GM21786 (cell line): ENCODE results near the gene SGMS1.
A peak's percentile ranks its signal among the peaks of the same experiment; 100 is the strongest.

Experiments used
- ATAC-seq: cut with Tn5 transposase; IDR thresholded peaks from one replicate; pipeline ENCODE4 v1.9.1; 2021; ENCODE audit not compliant: unreplicated experiment

The SGMS1 gene

DNA sequence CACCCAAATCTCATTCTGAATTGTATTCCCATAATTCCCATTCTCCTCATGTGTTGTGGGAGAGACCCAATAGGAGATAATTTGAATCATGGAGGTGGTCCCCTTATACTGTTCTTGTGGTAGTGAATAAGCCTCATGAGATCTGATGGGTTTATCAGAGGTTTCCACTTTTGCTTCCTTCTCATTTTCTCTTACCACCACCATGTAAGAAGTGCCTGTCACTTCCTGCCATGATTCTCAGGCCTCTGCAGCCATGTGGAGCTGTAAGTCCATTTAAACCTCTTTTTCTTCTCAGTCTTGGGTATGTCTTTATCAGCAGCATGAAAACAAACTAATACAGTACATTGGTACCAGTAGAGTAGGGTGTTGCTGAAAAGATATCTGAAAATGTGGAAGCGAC is 274.2 kb downstream of the SGMS1 start:
- ATAC-seq = no peak

DNA sequence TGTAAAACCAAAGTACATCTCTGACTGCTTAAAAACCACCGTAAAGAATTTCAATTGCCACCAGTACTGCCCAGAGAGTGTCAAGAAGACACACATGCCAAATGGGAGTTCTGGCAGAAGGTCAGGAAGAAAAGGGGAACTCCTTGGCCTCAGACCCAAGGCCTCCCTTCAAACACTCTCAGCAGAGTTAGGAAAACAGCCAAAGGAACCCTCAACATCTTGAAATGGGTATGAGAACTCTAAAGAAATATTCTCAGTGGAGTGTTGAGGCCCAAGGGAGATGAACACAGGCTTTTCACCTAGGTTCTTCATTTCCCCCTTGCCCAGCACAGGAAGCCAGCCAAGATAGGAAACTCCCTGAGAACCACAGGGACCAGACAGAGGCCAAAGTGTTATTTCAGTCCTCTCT is 276.4 kb downstream of the SGMS1 start:
- peak; percentile 88 for ATAC-seq

DNA sequence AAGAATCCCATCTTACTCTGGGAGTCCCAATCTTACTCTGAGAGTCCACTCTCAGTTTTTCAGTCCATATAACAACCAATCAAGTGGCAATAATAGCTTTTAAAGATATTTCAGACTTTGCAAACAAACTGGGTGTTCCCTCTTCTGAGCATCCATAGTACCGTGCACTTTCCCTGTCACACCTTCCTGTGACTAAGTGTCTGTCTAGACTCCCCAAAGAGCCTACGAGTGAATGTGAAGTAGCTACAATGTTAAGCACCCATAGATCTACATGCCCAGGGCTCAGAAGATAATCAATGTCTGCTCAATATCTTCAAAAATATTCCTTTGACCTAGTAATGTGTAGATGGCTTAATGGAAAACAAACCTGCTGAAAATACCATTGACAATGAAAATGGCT is 276.8 kb downstream of the SGMS1 start:
- ATAC-seq = no peak

DNA sequence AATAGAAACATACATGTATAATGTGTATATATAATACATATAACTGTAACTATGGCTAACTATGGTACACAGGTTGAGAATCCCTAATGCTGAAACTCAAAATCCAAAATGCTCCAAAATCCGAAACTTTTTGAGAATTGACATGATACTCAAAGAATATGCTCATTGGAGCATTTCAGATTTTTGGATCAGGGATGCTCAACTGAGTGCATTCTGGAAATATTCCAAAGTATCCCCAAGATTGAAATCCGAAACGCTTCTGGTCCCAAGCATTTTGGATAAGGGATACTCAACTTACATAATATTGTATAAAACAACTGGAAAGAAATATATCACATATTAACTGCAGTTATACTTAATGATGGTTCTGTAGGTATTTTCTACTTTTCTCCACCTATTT is 278.2 kb downstream of the SGMS1 start:
- no peak for ATAC-seq

DNA sequence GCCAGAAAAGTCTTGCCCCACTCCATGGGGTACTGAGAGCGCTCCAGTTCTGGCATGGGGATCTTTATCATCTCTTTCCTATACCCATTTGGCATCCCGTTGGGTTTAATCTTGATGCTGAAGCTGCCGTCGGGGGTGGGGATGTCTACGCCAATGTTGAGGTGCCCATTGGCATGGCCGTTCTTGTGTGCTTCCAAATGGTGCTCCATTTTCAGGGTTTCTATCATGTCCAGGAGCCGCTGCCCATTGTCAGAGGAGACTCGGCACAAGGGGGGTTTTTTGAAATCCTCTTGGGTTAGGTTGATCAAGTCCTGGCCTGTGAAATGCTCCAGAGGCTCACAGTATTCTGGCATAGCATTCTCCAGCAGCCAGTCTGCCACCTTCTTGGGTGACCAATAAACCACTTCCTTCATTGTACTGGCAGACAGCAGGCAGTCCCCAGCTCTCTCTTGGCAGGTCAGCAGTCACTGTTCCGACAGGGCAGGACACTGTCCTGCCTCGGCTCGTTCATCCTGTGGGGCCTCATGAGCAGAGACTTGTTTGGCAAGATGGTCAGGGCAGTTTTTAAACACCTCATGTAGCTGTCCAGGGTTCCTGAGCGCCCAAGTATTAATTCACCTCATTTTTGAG is 279.9 kb downstream of the SGMS1 start:
- no peak for ATAC-seq

DNA sequence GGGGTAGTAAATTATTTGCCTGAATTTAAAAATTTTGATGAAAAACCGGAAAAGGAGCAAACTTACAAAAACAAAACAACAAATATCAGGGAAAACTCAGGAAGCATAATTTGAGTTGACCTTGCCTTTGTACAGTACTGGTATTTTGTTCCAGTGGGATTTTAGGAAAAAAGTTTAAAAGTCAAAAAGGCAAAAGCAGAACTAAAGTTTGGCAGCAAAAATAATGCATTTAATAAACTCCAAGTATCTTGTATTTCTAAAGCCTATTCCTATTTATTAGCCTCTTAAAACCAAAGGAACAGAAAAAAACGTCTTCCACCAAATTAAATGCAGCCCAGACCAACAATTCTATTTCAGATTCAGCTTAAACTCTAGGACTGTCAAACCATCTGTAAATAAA is 281.8 kb downstream of the SGMS1 start:
- ATAC-seq = no peak

DNA sequence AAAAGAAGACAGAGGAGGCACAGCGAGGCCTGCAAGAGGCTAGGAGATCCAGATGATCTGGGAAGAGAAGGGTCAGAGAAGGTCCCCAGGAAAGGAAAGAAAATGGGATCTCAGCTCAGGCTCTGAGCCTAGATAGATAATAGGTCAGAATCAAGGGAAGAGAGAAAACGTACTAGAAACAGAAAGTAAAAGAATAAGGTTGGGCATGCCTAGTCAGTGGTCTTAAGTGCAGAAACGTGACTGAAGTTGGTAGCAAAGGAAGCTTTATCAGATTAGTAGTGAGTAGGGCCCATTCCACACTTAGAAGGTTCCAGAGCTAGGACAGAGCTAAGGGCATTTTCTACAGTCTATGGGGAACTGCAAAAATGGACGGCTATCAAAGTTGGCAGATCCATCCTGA is 287.6 kb downstream of the SGMS1 start:
- peak; percentile 57 for ATAC-seq

DNA sequence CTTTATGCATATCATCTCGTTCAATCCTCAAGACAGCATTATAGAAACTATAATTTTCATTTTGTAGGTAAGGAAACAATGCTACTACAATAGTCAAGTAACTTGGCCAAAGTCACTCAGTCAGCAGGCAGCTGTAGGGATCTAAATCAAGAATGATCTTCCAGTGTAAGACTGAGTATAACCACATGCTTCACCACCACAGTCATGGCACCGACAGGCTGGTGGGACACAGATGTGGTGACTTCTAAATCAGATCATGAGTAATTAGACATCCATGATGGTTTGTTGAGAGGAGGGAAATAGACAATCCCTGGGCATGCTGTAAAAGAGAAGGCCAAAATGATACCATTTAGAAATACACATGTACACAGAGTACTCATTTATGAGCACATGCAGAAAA is 288.4 kb downstream of the SGMS1 start:
- no peak for ATAC-seq

DNA sequence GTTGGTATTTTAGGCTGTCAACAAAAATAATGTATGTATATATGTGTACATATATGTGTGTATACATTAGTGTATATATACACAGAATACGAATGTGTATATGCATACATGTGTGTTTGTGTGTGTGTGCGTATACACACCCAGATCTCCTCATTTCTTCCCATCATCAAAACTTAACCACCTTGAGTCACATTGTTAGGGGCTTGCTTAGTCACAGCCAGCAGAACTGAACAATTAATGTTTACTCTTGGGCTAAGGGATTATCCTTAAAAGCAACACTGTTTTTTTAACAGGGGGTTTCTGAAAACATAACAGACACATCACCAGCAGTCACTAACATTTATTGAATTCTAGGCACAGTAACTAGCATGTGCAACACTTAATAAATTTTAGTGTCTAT is 289.5 kb downstream of the SGMS1 start:
- ATAC-seq = no peak

DNA sequence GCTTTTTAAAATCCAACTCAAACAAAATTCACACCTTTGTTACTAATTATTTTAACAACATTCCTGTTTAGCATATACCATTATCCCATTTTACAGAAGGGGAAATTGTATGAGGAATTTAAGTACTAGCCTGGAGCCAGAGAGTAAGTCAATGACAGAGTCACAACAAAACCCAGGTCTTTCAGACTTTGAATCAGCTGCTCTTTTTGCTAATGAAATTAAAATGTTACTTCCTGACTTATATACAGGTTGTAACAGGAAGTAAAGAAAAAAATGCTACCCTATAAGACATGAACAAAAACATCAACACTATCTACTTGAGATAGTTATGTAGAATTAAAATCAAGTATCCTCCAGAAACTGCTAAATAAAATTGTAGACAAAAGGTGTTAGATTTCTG is 289.9 kb downstream of the SGMS1 start:
- ATAC-seq = no peak

DNA sequence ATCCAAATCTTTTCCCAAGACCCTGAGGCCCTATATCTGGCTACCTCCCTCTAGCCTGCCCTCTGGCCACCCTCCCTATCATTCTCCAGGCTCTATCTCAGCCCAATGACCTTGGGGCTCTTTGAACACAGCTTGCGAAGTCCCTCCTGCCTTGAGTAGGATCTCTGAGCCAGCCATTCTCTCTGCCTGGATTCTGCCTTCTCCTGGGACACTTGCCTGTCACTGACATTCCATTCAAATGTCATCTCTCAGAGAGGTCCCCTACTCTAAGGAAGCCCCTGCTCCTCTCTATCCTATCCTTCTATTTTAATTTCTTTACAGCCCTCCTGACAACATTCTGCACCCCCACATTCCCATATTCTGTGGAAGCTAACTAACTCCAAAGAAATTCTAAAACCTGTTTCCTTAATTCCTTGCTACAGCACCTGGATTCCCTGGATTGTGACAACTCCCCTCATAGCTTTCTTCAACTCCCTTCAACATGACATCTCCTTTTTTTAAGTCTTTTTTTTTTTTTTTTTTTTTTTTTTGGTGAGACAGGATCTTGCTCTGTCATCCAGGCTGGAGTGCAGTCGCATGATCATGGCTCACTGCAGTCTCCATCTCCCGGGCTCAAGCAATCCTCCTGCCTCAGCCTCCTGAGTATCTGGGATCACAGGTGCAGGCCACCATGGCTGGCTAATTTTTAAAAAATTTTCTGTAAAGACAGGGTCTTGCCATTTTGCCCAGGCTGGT is 291.5 kb downstream of the SGMS1 start:
- ATAC-seq = no peak

DNA sequence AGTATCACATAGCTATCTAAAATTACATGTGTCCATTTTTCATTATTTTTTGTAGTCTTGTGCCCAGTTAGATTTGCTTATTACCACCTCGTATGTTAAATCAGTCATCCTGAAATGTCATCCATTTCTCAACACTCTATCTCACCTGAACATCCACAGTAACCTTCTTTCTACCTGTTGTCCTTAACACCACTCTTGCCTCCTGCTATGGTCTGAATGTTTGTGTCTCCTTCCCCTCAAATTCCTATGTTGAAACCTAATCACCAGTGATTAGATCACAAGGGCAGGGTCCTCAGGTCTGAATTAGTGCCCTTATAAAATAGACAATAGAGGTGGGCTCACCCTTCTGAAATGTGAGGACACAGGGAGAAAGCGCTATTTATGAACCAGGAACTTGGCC is 292.3 kb downstream of the SGMS1 start:
- ATAC-seq = no peak

DNA sequence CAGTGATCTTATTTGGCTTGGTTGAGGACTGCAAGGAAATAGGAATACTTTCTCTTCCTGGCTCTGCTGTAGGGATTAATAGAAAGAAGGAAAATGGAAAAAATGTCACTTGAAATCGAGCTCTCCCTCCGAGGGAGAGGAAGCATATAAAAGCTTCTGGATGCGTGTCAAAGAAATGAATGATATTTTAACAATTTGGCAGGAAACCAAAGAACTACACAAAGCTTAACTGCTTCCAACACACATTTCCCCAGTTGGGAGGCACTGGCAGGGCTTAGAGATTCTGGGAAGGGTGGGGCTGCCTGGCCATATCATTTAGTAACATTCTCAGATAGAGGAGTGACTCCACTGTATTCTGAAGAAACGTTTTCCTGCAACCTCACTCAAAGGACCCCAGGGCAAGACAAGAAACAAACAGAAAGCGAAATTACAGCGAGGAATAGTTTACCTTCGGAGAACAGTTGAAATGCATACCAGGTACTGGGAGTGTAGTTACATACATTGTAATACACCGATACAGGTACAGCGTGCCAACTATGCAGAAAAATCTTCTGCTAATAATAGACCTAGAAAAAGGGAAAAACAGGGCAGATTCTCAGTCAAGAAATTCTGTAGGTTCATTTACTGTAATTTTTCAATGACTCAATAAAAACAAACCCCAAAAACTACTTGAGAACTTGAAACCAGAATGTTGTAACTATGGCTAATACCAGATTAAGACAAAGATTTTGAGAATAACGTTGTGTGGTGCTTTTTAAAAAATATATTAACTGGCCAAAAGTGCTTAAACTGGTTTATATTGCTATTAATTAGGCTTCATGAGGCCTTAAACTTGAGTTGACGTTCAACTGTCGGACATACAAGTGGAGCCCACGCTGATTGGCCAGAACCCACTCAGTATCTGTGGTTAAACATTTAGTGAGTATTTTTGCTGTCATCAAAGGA is 296.7 kb downstream of the SGMS1 start:
- no peak for ATAC-seq

DNA sequence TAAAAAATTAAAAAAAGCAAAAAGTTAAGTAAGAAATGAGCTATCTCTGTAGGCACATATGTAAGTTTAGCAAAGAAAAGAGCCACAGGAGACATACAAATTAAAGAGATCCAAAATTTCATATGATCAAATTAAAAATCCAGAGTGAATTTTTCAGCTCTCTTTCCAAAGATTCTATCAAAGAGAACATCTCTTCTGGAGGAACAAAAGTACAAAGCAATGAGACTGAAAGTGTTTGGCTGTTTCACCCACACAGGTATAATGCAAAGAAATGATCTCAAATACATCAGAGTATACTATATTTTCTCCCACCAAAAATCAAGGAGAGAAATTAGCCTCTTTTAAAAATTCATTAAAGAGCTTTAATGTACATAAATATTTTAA is 297.6 kb downstream of the SGMS1 start:
- ATAC-seq = no peak

DNA sequence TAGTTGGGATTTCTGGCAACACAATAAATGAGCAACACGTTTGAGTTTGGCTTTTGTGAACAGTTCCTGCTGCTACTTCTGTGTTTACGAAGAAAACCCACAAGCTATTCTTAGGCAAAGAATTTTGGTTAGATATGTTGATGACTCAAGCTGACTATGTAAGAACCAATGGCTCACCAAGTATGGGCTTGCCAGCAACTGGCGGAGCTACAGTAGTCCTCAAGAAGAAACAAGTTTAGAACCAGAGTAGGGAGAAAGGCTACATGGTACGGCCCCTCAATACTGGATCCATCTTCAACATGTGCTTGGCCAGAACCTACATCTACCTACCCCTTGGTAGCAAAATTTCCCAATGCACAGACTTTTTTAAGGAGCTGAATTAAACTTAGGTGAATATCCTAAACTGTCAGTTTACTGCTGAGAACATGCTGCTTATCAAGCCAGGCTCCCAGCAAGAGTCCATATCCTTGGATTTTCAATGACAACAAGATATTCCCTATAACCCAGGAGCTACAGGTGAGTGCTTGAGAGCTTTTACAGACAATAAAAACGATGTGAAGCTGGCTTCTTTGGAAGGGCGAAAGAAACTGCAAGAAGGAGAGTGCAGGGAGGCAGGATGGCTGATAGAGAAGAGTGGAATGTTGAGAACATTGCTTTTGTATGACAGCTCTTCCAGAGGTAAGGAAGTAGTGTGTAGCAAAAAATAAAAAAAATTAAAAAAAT is 298.1 kb downstream of the SGMS1 start:
- ATAC-seq = peak; percentile 87

DNA sequence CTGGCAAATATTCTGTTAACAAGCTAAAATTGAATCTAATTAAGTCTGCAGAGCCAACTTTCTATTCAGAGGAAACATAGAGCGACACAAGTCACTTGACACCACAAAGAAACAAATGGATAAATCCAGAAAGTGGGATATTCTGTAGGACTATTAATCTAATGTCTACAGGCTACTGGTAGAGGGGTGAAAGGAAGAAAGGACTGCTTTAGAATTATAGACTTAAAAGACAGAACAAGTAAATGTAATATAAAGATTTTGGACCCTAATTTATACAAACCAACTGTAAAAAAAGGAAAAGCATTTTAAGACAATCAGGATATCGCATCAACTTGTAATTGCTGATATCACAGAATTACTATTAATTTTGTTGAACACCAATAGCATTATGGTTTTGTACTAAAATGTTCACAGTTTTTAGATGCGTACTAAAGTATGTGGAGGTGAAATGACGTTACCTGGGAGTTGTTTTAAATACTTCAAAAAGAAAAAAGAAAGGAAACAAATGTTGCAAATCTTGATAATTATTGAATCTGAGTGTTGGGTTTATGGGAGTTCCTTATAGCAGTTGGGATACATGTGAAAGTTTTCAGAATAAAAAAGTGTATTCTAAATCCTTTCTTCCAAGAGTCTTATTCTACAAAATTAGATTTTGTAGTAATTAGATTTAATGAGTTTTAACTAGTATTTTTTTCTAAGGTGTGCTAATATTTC is 298.9 kb downstream of the SGMS1 start:
- ATAC-seq = no peak

DNA sequence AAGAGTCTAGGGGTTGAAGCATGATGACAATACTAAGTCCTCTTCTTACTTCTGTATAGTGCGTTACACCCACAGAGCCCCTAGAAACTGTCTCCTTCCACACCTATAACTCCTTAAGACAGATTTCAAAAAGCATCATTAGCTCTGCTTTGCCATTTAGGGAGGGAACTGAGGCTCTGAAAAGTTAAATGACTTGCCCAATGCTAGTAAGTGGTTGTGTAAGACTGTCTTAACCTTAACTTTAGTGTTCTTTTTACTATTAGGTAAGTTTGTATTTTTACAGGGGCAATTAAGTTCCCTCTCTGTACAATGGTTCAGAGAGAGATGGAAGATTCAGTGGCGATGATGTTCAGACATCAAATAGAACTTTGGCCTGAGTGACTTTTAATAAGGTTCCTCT is 299.7 kb downstream of the SGMS1 start:
- no peak for ATAC-seq

DNA sequence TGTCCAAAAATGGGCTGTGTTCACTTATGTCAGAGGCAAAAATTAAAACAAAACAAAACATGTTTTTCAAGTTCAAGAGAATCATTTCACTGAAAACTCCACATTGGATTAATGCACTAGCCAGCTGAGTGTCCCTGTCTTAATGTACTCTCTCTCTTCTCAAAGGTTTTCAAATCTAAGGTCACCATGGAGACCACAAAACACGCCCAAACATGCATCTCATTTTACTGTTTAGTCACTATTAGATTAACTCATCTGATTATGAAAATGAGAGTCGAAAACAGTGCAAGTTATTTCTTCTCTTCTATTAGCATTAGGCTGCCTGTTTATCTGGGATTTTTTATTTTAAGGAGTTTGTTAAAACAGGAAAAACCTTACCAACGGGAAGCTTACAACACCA is 301.7 kb downstream of the SGMS1 start:
- ATAC-seq = no peak

DNA sequence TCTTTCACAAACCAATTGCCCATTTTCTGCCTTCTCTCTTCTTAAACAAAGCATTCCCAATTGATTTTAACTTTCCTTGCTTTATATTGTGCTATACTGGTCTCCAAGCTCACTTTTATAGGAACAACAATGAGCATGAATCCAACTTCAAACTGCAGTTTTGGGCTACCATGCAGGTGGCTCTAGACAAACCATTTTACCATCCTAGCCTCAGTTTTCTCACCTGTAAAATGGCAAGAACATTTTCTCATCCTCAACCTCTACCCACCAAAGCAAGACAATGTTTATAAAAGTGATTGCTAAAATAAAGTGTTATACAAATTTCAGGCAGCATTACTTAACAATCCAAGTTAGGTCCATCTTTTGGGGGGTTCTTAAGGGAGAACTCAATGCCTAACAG is 305.6 kb downstream of the SGMS1 start:
- ATAC-seq = no peak
